ENCODE results near the gene RIC8A.
A peak's percentile ranks its signal among the peaks of the same experiment; 100 is the strongest.
"Not testable (repeated sequence)": the region's sequence is repeated elsewhere in the genome, so short reads cannot be mapped to it uniquely, and the experiment has no call there.

Gene RIC8A

DNA sequence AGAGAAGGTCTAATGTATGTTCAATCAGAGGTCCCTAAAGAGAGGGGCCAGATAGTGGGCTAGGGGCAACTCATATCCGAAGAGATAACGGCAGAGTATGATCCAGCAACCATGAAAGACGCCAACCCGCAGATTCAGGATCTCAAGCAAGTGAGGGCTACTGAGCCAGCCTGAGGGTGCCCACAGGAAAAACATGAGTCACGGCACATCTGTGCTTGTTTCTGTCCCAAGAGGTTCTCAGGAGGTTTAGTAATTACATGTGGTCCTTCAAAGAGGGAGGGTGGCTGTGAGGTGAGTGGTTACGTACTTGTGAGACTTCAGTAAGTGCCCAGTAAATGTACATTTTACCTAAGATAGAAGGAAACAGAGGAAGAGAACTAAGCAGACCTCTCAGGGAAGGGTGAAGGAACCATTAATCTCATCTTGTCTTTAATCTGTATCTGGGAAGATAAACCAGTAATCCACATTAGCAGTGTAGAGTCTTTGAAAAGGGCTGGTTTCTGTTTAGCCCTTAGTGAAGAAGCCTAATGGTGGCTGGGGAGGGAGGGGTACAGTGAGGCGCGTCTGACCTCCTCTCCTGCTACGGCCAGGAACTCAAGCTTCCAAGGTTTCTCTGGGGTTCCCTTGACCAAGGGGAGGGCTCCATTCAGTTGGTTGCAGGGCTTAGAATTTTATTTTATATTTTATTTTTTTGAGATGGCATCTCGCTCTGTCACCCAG is 18.4 kb downstream of the RIC8A start:
- peaks cover 30% of the 10 kb centered on the region for H3K36me3 ChIP-seq
- peak overlapping the region; percentile 44 for H3K9ac ChIP-seq
- peak overlapping the region; percentile 17; the same call in 1 of the 2 replicates for H3K4me3 ChIP-seq
- peak overlapping the region; percentile 82 for H3K27ac ChIP-seq
- peaks cover 53% of the 10 kb centered on the region for H3K4me1 ChIP-seq
- H4K20me1 ChIP-seq, result no peaks in the 10 kb centered on the region
- H3K27me3 ChIP-seq, result no peaks in the 10 kb centered on the region
- H3K9me3 ChIP-seq, result no peaks in the 10 kb centered on the region
- TF ChIP-seq Cebpa-rat (IDR thresholded peaks at IDR 0.05), result no peak
- peak overlapping the region; percentile 72 for H3K4me2 ChIP-seq

DNA sequence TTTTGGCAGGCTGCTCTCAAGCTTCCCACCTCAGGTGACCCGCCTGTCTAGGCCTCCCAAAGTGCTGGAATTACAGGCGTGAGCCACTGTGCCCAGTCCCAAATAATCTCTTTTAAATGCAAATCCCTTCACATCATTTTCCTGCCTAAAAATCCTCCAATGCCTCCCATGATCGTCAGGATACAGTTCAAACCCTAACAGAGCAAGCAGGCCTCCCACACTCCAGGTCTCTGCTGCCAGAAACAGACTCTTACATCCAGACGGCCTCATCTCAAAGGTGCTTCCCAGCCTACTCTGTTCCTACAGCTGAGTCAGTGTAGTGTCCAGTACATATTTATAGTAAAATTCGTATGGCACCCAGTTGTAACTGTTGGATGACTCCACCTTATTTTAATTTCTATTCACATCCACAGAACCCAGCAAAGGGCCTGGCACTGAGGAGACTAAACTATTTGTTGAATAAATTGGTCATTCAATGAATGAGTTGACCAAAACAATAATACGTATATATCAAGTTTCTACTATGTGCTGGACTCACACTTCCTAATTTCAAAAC is 20.4 kb downstream of the RIC8A start:
- Histone ChIP-seq H3K27me3 (no peaks in the 10 kb centered on the region), H3K4me3 (no peak overlapping the region), H3K4me2 (no peak overlapping the region), H3K9me3 (no peaks in the 10 kb centered on the region), H3K4me1 (peaks cover 46% of the 10 kb centered on the region), H3K27ac (no peak overlapping the region), H3K36me3 (peaks cover 19% of the 10 kb centered on the region; the same call in 1 of the 2 replicates), H4K20me1 (no peaks in the 10 kb centered on the region), H3K9ac (no peak overlapping the region)
- no peak for TF ChIP-seq Cebpa-rat (IDR thresholded peaks at IDR 0.05)

DNA sequence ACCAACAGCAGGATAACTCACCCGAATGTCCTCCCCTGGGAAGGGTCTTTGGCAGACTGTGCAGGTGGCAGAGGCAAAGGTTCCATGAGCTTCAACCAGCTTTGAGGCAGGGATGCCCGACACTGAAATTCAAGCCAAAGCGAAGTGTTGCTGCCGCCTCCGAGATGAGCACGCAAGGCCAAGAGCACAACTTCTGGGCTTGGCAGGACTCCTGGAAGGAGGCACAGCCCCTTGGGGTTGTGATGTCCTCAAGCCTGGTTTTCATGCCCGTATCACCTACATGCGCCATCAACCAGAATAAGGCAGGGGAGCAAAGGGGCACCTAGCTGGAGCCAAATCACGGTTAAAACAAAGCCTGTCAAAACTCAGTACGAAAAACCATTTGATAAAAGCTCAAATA is 22.9 kb downstream of the RIC8A start:
- no peak overlapping the region for H3K4me2 ChIP-seq
- TF ChIP-seq Cebpa-rat (IDR thresholded peaks at IDR 0.05), result no peak
- no peak overlapping the region for H3K9ac ChIP-seq
- H3K9me3 ChIP-seq, result no peaks in the 10 kb centered on the region
- peaks cover 31% of the 10 kb centered on the region for H3K4me1 ChIP-seq
- no peak overlapping the region for H3K27ac ChIP-seq
- no peaks in the 10 kb centered on the region for H4K20me1 ChIP-seq
- peaks cover 17% of the 10 kb centered on the region; the same call in 1 of the 2 replicates for H3K36me3 ChIP-seq
- no peak overlapping the region for H3K4me3 ChIP-seq
- no peaks in the 10 kb centered on the region for H3K27me3 ChIP-seq

DNA sequence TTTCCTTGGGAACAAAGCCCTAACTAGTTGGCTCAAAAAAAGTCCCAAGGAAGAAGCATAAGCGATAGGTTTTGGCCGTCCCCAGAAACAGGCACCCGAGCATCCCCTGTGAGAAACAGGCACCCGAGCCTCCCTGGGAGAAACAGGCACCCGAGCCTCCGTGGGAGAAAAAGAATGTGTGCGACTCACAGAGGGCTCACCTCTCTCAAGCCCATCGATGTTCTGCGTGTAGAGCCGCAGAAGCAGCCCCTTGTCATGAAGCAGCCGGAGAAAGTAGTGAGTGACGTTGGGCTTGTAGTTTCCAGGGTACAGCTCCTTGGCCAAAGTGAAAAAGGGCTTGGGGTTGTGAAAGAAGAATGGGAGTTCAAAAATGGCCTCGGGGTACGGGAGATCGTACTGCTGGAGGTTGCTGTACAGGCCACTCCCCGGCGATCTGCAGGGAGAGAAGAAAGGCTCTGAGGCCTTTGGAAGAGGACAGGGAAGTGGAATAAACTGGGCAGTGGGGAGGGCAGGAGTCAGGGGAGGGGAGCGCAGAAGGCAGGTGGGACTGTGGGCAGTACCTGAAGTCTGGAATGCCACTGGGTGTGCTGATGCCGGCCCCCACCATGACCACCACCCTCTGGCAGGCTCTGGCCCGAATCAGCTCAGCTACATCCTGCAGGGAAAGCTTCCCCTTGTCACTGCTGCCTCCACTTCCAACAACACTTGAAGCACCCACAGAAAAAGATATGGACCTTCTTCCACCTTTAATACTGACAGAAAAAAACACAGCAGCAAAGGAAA is 25.5 kb downstream of the RIC8A start:
- Histone ChIP-seq H3K4me1 (peaks cover 26% of the 10 kb centered on the region), H3K9me3 (no peaks in the 10 kb centered on the region)
- TF ChIP-seq Cebpa-rat (IDR thresholded peaks at IDR 0.05), result no peak

DNA sequence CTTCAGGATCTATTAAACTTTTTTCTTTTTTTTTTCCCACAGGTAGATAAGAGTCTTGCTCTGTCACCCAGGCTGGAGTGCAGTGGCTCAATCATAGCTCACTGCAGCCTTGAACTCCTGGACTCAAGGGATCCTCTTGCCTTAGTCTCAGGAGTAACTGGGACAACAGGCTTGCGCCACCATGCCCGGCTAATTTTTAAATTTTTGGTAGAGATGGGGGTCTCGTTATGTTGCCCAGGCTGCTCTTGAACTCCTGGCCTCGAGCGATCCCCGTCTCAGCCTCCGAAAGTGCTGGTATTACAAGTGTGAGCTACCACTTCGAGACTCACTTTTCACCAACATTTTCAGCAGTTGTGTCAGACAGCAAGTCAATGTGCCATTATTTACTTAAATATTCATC is 27.7 kb downstream of the RIC8A start:
- Histone ChIP-seq H3K4me2 (peak overlapping the region; percentile 94), H3K9me3 (no peaks in the 10 kb centered on the region), H3K4me3 (peak overlapping the region; percentile 100), H3K9ac (peak overlapping the region; percentile 85), H3K36me3 (peaks cover 20% of the 10 kb centered on the region), H3K27ac (no peak overlapping the region), H4K20me1 (peaks cover 29% of the 10 kb centered on the region), H3K27me3 (no peaks in the 10 kb centered on the region), H3K4me1 (peaks cover 36% of the 10 kb centered on the region)
- TF ChIP-seq Cebpa-rat (IDR thresholded peaks at IDR 0.05), result no peak

More for the DNA sequence above, 25.5 kb downstream of the RIC8A start:
- Histone ChIP-seq H3K4me2 (no peak overlapping the region), H3K36me3 (peaks cover 17% of the 10 kb centered on the region; the same call in 1 of the 2 replicates), H3K4me3 (no peak overlapping the region), H3K9ac (no peak overlapping the region), H4K20me1 (peaks cover 10% of the 10 kb centered on the region; the same call in 1 of the 2 replicates), H3K27ac (no peak overlapping the region), H3K27me3 (no peaks in the 10 kb centered on the region)

DNA sequence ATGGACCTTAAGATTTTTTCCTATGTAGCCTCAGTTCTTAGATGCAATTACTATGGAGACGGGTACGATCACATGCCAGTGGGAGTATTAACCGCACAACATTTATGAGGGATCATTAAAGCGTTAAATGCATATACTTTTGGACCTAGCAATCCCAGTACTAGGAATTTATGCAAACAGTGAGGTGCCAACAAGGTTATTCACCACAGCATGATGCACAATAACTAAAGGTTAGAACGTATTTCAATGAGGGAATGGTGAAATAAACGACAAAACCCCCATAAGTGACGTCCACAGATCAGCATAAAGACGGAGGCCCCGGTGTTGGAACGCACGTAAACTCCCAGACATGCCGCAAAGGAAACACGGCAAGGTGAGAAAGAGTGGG is 28.1 kb downstream of the RIC8A start:
- H3K27me3 ChIP-seq, result no peaks in the 10 kb centered on the region
- peaks cover 32% of the 10 kb centered on the region for H3K4me1 ChIP-seq
- H3K36me3 ChIP-seq, result peaks cover 20% of the 10 kb centered on the region
- peaks cover 31% of the 10 kb centered on the region for H4K20me1 ChIP-seq
- H3K4me2 ChIP-seq, result peak overlapping the region; percentile 94
- TF ChIP-seq Cebpa-rat (IDR thresholded peaks at IDR 0.05), result no peak
- H3K9me3 ChIP-seq, result no peaks in the 10 kb centered on the region
- H3K27ac ChIP-seq, result peak overlapping the region; percentile 82
- peak overlapping the region; percentile 85 for H3K9ac ChIP-seq
- peak overlapping the region; percentile 100 for H3K4me3 ChIP-seq

DNA sequence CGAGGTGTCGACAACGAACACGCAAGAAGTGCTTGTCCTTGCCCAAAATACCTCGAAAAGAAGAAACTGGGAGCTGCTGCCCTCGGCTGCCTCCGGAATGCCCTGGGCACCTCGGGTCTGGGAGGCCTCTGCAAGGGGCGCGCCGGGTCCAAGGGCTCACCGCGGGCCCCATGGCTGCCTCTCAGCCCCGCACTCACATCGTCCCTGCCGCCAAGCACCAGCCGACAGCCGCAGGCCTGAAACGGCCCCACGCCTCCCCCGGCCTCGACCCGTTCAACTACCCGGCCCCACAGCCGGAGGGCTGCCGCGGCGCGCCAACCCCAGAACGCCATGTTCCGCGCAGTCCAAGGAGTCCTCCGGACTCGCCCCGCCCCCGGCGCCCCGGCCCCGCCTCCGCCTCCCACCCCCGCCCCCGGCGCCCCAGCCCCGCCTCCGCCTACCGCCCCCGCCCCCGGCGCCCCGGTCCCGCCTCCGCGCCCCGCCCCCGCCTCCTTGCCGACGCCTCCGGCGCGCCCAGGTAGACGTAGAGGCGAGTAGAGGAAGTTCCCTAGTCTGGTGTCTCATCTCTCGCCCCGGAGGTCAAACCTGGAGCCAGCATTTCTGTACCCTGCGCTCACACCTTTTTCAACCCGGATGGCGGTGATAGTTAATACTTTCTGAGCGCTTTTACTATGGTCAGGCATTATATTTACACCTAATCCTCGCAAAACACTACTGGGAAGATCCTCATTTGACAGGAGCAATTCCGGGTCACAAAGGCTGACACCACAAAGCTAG is 28.7 kb downstream of the RIC8A start, which contains the start of gene SIRT3:
Gene SIRT3 (minus strand): TSS at position 346 of the 777 bp plus-strand sequence. CDS start 14 bp downstream, at position 332.
- peak within 1 kb of the TSS; percentile 100 for H3K4me3 ChIP-seq
- peaks cover 32% of the 10 kb centered on the region for H3K4me1 ChIP-seq
- no peak for TF ChIP-seq Cebpa-rat (IDR thresholded peaks at IDR 0.05)
- peak within 1 kb of the TSS; percentile 93 for H3K27ac ChIP-seq
- no peaks in the 10 kb centered on the region for H3K9me3 ChIP-seq
- peaks cover 37% of the 10 kb centered on the region for H4K20me1 ChIP-seq
- H3K4me2 ChIP-seq, result peak within 1 kb of the TSS; percentile 97
- H3K27me3 ChIP-seq, result no peaks in the 10 kb centered on the region
- peak within 1 kb of the TSS; percentile 95 for H3K9ac ChIP-seq
- peaks cover 25% of the 10 kb centered on the region for H3K36me3 ChIP-seq

DNA sequence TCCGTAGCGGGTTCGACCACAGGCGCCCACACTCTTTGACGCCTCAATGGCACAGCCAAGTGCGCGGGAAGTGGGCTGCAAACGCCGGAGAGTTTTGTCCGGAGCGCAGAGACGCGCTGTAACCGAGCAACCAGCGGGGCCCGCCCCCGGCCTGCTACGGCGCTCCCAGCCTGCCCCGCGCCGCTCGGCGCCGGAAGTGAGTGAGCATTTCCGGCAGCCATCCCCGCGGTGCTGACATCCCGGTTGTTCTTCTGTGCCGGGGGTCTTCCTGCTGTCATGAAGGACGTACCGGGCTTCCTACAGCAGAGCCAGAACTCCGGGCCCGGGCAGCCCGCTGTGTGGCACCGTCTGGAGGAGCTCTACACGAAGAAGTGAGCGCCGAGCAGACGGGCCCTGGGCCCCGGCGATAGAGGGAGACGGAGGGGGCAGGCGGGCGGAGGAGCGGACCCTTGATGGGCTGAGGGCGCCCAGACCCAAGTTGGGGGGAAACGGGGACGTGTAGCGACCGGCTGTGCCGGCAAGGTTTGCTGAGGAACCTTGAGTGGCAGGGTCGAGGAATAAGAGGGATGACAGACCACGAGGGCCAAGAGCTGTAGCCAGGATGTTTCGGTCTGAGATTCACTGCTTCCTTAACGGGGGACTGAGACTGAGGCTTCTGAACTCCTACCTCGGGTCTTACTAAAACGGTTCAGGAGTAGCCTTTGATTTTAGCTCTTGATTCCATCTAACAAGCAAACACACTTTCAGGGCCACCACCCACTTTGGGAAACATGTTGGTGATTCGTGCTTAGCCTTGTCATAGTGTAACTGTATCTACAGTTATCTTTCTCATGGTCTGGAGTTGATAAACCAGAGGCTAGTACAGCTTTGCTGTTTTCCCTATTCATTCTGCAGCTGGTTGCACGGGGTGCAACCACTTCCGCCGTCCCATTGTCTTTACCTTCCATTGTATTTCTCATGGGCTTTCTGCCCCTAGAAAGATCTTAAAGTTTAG is 29.6 kb downstream of the RIC8A start, which contains the start of gene PSMD13:
Gene PSMD13 (plus strand): TSS at position 203 of the 994 bp plus-strand sequence. CDS start 74 bp downstream, at position 277.
- Histone ChIP-seq H3K4me3 (peak within 1 kb of the TSS; percentile 100), H3K4me1 (peaks cover 32% of the 10 kb centered on the region), H3K36me3 (peaks cover 34% of the 10 kb centered on the region), H3K27ac (peak within 1 kb of the TSS; percentile 93), H3K27me3 (no peaks in the 10 kb centered on the region), H3K4me2 (peak within 1 kb of the TSS; percentile 97), H3K9ac (peak within 1 kb of the TSS; percentile 95), H4K20me1 (peaks cover 46% of the 10 kb centered on the region), H3K9me3 (no peaks in the 10 kb centered on the region)
- TF ChIP-seq Cebpa-rat (IDR thresholded peaks at IDR 0.05), result no peak

DNA sequence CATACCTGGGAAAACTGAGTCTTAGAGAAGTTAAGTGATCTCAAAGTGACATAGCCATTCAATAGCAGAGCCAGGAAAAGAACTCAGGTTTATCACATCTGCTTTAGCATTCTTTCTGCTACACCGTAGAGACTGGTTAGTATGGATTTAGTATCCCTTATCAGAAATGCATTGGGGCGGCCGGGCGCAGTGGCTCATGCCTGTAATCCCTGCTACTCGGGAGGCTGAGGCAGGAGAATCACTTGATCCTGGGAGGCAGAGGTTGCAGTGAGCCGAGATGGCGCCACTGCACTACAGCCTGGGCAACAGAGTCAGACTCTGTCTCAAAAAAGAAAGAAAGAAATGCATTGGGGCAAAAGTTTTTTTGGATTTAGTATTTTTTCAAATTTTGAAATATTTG is 30.8 kb downstream of the RIC8A start:
- H3K36me3 ChIP-seq, result peaks cover 46% of the 10 kb centered on the region
- peak overlapping the region; percentile 95; the same call in 1 of the 2 replicates for H3K9ac ChIP-seq
- H3K4me1 ChIP-seq, result peaks cover 32% of the 10 kb centered on the region
- H4K20me1 ChIP-seq, result peaks cover 54% of the 10 kb centered on the region
- H3K9me3 ChIP-seq, H3K27ac ChIP-seq, H3K27me3 ChIP-seq: not testable (repeated sequence)
- H3K4me2 ChIP-seq, result peak overlapping the region; percentile 97
- H3K4me3 ChIP-seq, result peak overlapping the region; percentile 100
